ENCODE data around the gene ASTN2.

ASTN2 gene

DNA sequence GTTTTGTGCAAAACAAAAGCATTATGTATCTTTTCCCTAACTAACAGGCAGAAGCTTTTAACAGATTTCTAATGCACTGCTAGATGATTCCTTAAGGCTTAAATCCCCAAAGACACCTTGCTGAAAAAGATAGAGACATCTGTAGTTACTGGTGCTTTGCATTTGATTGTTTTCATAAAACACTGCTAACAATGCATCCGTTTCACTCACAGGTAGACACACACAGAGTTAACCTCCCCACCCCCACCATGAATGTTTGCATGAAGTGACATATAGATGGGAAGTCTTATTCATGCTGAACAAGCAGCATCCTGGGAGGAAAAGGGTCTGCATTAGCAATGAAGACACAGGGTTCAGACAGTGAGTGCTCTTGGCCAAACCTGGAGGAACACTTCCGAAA is 100.9 kb downstream of the ASTN2 start:
- H3K79me2 ChIP-seq (ENCODE audit: low read length) = no peaks in the 10 kb centered on the region
- H3K36me3 ChIP-seq (replicated peaks; ENCODE audit: insufficient read depth, low read length) = no peaks in the 10 kb centered on the region
- no peaks in the 10 kb centered on the region for H3K27me3 ChIP-seq (replicated peaks; ENCODE audit: insufficient read depth, low read length)
- TF ChIP-seq, protein P1, sequence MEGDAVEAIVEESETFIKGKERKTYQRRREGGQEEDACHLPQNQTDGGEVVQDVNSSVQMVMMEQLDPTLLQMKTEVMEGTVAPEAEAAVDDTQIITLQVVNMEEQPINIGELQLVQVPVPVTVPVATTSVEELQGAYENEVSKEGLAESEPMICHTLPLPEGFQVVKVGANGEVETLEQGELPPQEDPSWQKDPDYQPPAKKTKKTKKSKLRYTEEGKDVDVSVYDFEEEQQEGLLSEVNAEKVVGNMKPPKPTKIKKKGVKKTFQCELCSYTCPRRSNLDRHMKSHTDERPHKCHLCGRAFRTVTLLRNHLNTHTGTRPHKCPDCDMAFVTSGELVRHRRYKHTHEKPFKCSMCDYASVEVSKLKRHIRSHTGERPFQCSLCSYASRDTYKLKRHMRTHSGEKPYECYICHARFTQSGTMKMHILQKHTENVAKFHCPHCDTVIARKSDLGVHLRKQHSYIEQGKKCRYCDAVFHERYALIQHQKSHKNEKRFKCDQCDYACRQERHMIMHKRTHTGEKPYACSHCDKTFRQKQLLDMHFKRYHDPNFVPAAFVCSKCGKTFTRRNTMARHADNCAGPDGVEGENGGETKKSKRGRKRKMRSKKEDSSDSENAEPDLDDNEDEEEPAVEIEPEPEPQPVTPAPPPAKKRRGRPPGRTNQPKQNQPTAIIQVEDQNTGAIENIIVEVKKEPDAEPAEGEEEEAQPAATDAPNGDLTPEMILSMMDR (IDR thresholded peaks at IDR 0.05; ENCODE audit: low read length) = no peak
- no peak for TF ChIP-seq EZH2phosphoT487 (IDR thresholded peaks at IDR 0.05; ENCODE audit: low read length)
- no peak for TF ChIP-seq EZH2 (optimal IDR thresholded peaks at IDR 0.05; ENCODE audit: low read depth, low read length)
- no peak for DNase-seq
- no peaks in the 10 kb centered on the region for H4K20me1 ChIP-seq (ENCODE audit: insufficient read depth, low read length)
- no peaks in the 10 kb centered on the region for H3F3A ChIP-seq (ENCODE audit: insufficient read depth, low read length)
- no peak overlapping the region for H2AFZ ChIP-seq (ENCODE audit: low read length)
- H3K4me2 ChIP-seq (ENCODE audit: low read depth, low read length) = no peak overlapping the region
- no peaks in the 10 kb centered on the region for H3K9me2 ChIP-seq (replicated peaks; ENCODE audit: insufficient read depth, low read length)
- H3K27ac ChIP-seq (ENCODE audit: low read length) = no peak overlapping the region
- no peak overlapping the region for H3K9ac ChIP-seq (ENCODE audit: low read length)
- H3K4me1 ChIP-seq (ENCODE audit: low read length) = no peaks in the 10 kb centered on the region
- H3K4me3 ChIP-seq (ENCODE audit: low read length) = no peak overlapping the region
- no peaks in the 10 kb centered on the region for H3K9me3 ChIP-seq (replicated peaks; ENCODE audit: insufficient read depth, low read length)

DNA sequence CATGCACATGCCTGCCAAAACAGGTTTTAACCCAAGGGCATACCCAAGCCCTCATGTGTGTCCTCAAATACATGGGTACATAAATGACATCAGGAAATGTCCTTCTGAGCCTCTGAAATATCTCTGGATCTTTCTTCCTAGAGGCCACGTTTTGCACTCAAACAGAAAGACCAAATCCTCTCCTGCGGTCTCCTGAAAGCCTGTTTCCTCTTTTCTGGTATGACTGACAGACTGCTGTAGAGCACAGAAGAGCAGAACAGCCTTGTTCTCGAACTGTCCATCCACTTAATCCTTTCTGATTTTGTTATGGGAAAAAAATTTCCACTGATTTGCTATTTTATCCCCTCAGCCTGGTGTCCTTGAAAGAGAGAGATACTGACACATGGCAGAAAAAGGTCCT is 107.2 kb downstream of the ASTN2 start:
- Histone ChIP-seq H4K20me1 (ENCODE audit: insufficient read depth, low read length) (no peaks in the 10 kb centered on the region), H3K27ac (ENCODE audit: low read length) (no peak overlapping the region), H3K79me2 (ENCODE audit: low read length) (no peaks in the 10 kb centered on the region), H3K9me3 (replicated peaks; ENCODE audit: insufficient read depth, low read length) (no peaks in the 10 kb centered on the region), H3F3A (ENCODE audit: insufficient read depth, low read length) (no peaks in the 10 kb centered on the region), H2AFZ (ENCODE audit: low read length) (no peak overlapping the region), H3K4me1 (ENCODE audit: low read length) (no peaks in the 10 kb centered on the region), H3K27me3 (replicated peaks; ENCODE audit: insufficient read depth, low read length) (no peaks in the 10 kb centered on the region), H3K36me3 (replicated peaks; ENCODE audit: insufficient read depth, low read length) (no peaks in the 10 kb centered on the region), H3K4me2 (ENCODE audit: low read depth, low read length) (no peak overlapping the region), H3K9ac (ENCODE audit: low read length) (no peak overlapping the region), H3K9me2 (replicated peaks; ENCODE audit: insufficient read depth, low read length) (no peaks in the 10 kb centered on the region), H3K4me3 (ENCODE audit: low read length) (no peak overlapping the region)
- TF ChIP-seq EZH2 (optimal IDR thresholded peaks at IDR 0.05; ENCODE audit: low read depth, low read length) = no peak
- no peak for TF ChIP-seq EZH2phosphoT487 (IDR thresholded peaks at IDR 0.05; ENCODE audit: low read length)
- TF ChIP-seq, protein P1 (IDR thresholded peaks at IDR 0.05; ENCODE audit: low read length) = no peak
- no peak for DNase-seq

DNA sequence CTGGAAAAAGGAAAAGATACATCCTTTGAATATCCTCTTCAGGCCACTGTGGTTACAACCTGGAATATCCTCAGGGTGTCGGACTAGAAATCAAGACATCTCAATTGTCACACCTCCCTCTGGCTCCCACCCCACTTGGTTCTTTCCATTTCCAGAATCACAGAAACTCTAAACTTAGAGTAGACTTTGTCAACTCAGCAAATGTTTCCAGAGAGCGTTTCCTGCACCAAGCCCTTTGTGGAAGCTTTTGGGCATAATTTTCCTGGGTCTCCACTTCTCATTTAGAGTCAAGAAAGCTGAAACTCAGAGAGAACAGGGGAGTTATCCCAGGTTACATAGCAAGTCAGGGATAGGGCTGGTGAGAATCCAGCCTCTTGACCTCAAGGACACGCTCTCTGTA is 108.8 kb downstream of the ASTN2 start:
- Histone ChIP-seq H3K27me3 (replicated peaks; ENCODE audit: insufficient read depth, low read length) (no peaks in the 10 kb centered on the region), H3K9me2 (replicated peaks; ENCODE audit: insufficient read depth, low read length) (no peaks in the 10 kb centered on the region), H3K79me2 (ENCODE audit: low read length) (no peaks in the 10 kb centered on the region), H2AFZ (ENCODE audit: low read length) (no peak overlapping the region), H4K20me1 (ENCODE audit: insufficient read depth, low read length) (no peaks in the 10 kb centered on the region), H3K27ac (ENCODE audit: low read length) (no peak overlapping the region), H3K9ac (ENCODE audit: low read length) (no peak overlapping the region), H3F3A (ENCODE audit: insufficient read depth, low read length) (no peaks in the 10 kb centered on the region), H3K4me3 (ENCODE audit: low read length) (no peak overlapping the region), H3K4me2 (ENCODE audit: low read depth, low read length) (no peak overlapping the region), H3K36me3 (replicated peaks; ENCODE audit: insufficient read depth, low read length) (no peaks in the 10 kb centered on the region), H3K9me3 (replicated peaks; ENCODE audit: insufficient read depth, low read length) (no peaks in the 10 kb centered on the region), H3K4me1 (ENCODE audit: low read length) (no peaks in the 10 kb centered on the region)
- no peak for DNase-seq
- TF ChIP-seq, protein P1 (IDR thresholded peaks at IDR 0.05; ENCODE audit: low read length) = no peak
- no peak for TF ChIP-seq EZH2 (optimal IDR thresholded peaks at IDR 0.05; ENCODE audit: low read depth, low read length)
- no peak for TF ChIP-seq EZH2phosphoT487 (IDR thresholded peaks at IDR 0.05; ENCODE audit: low read length)

Measured in MM.1S (cell line).